ENCODE results near the gene IKZF3. TPM values are rescaled to one million over a fixed set of nuclear protein-coding genes. Genes with fewer than 3 reads are reported as not detected.

IKZF3 gene
- total RNA-seq, 1 donor: not detected

GRCh38 chr17:39747745-39748144 is 116.4 kb downstream of the IKZF3 start:
- no peak overlapping the region for H3K4me3 ChIP-seq (ENCODE audit: low read depth, low read length)
- DNase-seq (ENCODE audit: low read depth): no peak
- no peak for TF ChIP-seq CTCF (IDR thresholded peaks at IDR 0.05; ENCODE audit: insufficient read depth, low read length)

- no peak overlapping the region for H3K4me3 ChIP-seq (ENCODE audit: low read depth, low read length)
- no peak for DNase-seq (ENCODE audit: low read depth)
- TF ChIP-seq CTCF (IDR thresholded peaks at IDR 0.05; ENCODE audit: insufficient read depth, low read length): no peak
Measured at GRCh38 chr17:39746145-39746461, 118.0 kb downstream of the IKZF3 start.

- TF ChIP-seq CTCF (IDR thresholded peaks at IDR 0.05; ENCODE audit: insufficient read depth, low read length): no peak
- DNase-seq (ENCODE audit: low read depth): no peak
Measured at GRCh38 chr17:39745335-39746144, 118.6 kb downstream of the IKZF3 start.

GRCh38 chr17:39744836-39745215 is 119.3 kb downstream of the IKZF3 start:
- DNase-seq (ENCODE audit: low read depth): no peak
- no peak overlapping the region for H3K4me3 ChIP-seq (ENCODE audit: low read depth, low read length)
- TF ChIP-seq CTCF (IDR thresholded peaks at IDR 0.05; ENCODE audit: insufficient read depth, low read length): no peak

More at GRCh38 chr17:39745335-39746144, 118.6 kb downstream of the IKZF3 start:
- no peak overlapping the region for H3K4me3 ChIP-seq (ENCODE audit: low read depth, low read length)

GRCh38 chr17:39744075-39744835 is 119.9 kb downstream of the IKZF3 start:
- no peak for TF ChIP-seq CTCF (IDR thresholded peaks at IDR 0.05; ENCODE audit: insufficient read depth, low read length)
- no peak overlapping the region for H3K4me3 ChIP-seq (ENCODE audit: low read depth, low read length)
- no peak for DNase-seq (ENCODE audit: low read depth)

- no peak overlapping the region for H3K4me3 ChIP-seq (ENCODE audit: low read depth, low read length)
- TF ChIP-seq CTCF (IDR thresholded peaks at IDR 0.05; ENCODE audit: insufficient read depth, low read length): no peak
- DNase-seq (ENCODE audit: low read depth): no peak
Measured at GRCh38 chr17:39742856-39743436, 121.2 kb downstream of the IKZF3 start.
